ENCODE results near the gene FHIP1B.

- TF ChIP-seq, protein P1, sequence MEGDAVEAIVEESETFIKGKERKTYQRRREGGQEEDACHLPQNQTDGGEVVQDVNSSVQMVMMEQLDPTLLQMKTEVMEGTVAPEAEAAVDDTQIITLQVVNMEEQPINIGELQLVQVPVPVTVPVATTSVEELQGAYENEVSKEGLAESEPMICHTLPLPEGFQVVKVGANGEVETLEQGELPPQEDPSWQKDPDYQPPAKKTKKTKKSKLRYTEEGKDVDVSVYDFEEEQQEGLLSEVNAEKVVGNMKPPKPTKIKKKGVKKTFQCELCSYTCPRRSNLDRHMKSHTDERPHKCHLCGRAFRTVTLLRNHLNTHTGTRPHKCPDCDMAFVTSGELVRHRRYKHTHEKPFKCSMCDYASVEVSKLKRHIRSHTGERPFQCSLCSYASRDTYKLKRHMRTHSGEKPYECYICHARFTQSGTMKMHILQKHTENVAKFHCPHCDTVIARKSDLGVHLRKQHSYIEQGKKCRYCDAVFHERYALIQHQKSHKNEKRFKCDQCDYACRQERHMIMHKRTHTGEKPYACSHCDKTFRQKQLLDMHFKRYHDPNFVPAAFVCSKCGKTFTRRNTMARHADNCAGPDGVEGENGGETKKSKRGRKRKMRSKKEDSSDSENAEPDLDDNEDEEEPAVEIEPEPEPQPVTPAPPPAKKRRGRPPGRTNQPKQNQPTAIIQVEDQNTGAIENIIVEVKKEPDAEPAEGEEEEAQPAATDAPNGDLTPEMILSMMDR (IDR thresholded peaks at IDR 0.05) = no peak
- no peak for TF ChIP-seq POLR2A (IDR thresholded peaks at IDR 0.05)
- no peak for TF ChIP-seq POLR2AphosphoS5 (IDR thresholded peaks at IDR 0.05)
Observed at GRCh38 chr11:6253197-6253596, 18.8 kb upstream of the FHIP1B start.

All from gastroesophageal sphincter (tissue), 3 donors.